ENCODE data around the gene GCGR.

The GCGR gene

DNA sequence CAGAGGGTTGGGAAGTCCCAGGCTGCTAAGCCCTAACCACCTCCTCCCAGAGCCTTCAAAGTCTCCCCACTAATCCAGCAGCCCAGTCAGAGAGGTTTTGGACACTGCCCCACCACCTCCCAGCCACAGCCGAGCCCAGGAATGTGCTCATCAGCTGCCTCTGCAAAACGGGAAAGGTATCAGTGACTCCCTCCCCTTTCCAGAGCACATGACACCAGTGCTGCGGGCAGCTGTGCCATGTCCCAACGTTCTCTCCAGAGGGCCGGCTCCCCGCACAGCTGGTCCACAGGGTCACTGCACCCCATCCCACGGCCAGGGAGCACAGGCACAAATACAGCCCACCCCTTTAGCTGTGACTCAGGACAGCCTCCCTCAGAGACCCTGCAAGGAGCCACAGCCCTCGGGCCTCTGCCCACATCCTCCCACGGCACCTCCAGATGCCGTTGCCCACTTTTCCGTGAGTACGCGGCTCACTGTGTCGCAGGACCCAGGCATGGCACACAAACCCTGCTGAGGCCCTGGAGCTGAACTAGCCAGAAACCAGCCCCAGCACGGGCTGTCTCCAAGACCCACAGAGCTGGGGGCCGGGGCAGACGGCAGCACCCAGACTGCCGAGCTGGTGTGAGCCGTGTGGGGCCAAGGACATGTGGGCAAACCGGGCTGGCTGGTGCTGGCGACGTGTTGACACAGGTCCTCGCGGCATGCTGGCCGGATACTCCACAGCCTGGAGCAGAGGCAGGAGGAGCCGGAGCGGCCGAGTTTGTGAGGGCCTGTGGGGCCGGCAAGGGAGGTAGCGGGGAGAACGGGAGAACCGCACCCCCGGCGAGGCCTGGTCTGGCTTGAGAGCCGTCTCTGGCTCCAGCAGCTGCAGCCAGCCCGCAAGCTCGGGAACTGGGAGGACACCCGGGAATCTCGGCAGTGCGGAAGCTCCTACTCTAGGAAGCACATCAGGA, 37.2 kb downstream of the GCGR start:
- TF ChIP-seq, protein P1, sequence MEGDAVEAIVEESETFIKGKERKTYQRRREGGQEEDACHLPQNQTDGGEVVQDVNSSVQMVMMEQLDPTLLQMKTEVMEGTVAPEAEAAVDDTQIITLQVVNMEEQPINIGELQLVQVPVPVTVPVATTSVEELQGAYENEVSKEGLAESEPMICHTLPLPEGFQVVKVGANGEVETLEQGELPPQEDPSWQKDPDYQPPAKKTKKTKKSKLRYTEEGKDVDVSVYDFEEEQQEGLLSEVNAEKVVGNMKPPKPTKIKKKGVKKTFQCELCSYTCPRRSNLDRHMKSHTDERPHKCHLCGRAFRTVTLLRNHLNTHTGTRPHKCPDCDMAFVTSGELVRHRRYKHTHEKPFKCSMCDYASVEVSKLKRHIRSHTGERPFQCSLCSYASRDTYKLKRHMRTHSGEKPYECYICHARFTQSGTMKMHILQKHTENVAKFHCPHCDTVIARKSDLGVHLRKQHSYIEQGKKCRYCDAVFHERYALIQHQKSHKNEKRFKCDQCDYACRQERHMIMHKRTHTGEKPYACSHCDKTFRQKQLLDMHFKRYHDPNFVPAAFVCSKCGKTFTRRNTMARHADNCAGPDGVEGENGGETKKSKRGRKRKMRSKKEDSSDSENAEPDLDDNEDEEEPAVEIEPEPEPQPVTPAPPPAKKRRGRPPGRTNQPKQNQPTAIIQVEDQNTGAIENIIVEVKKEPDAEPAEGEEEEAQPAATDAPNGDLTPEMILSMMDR (IDR thresholded peaks at IDR 0.05; ENCODE audit: borderline replicate concordance, insufficient read depth, low read depth, low read length) = no peak
- no peak overlapping the region for H3K4me3 ChIP-seq (ENCODE audit: low read depth, low read length)

DNA sequence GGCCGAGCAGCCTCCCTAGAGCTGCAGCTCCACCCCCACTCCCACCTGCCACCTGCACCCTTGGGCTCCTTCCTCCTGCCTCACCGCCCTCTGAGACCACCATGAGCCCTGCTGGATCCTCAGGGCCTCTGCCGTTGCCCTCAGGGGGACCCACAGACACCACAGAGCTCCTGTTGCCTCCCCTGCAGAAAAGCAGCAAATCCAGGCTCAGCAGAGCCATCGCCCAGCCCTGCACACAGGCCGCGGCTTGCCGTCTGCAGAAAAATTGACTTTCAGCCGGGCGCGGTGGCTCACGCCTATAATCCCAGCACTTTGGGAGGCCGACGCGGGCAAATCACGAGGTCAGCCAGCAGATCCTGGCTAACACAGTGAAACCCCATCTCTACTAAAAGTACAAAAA, 37.9 kb downstream of the GCGR start:
- H3K4me3 ChIP-seq (ENCODE audit: low read depth, low read length) = no peak overlapping the region
- TF ChIP-seq, protein P1 (IDR thresholded peaks at IDR 0.05; ENCODE audit: borderline replicate concordance, insufficient read depth, low read depth, low read length) = no peak

DNA sequence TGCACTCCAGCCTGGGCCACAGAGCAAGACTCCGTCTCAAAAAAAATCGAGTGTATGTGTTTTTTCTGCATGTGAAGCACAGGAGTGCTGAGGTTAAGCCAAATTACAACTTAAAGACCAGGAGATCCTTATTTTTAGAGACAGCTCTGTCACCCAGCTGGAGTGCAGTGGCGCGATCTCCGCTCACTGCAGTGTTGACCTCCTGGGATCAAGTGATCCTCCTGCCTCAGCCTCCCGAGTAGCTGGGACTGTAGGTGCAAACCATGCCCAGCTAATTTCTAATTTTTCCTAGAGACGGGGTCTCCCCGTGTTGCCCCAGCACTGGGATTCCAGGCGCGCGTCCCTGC, 38.4 kb downstream of the GCGR start:
- TF ChIP-seq, protein P1 (IDR thresholded peaks at IDR 0.05; ENCODE audit: borderline replicate concordance, insufficient read depth, low read depth, low read length) = no peak
- H3K4me3 ChIP-seq (ENCODE audit: low read depth, low read length) = no peak overlapping the region

DNA sequence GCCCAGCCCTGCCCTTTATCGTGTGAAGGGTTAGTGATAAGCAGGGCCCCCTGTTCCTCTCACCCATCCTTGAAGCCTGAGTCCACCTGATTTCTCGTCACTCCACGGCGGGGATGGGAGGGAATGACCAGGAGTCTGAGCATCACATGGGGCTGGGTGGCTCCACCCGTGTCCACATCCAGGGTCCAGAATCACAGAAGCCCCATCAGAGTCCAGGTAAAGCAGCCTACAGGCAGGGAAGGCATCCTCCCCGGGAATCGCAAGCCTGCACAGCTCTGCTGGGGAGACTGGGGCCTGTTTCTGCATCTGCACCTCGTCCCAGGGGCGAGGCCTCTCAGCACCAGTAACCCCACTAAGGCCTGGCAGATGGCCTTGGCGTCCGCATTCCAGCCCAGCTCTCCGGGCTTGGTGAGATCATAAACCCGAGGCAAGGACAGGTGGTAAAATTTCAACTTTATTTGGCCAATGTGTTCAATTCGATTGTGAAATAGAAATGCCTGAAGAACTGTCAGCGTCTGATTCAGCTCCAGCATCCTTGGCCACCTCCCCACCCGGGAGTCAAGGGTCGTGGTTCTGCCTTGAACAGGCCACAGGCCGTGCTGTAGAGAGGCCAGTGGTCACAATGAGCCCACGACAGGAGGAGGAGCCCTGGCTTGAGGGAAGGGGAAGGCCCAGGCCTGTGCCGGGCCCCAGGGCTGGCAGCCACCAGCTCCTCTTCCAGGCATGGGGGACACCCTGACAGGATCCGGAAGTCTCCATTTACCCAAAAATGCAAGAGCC, 39.0 kb downstream of the GCGR start:
- TF ChIP-seq, protein P1 (IDR thresholded peaks at IDR 0.05; ENCODE audit: borderline replicate concordance, insufficient read depth, low read depth, low read length) = no peak
- no peak overlapping the region for H3K4me3 ChIP-seq (ENCODE audit: low read depth, low read length)

DNA sequence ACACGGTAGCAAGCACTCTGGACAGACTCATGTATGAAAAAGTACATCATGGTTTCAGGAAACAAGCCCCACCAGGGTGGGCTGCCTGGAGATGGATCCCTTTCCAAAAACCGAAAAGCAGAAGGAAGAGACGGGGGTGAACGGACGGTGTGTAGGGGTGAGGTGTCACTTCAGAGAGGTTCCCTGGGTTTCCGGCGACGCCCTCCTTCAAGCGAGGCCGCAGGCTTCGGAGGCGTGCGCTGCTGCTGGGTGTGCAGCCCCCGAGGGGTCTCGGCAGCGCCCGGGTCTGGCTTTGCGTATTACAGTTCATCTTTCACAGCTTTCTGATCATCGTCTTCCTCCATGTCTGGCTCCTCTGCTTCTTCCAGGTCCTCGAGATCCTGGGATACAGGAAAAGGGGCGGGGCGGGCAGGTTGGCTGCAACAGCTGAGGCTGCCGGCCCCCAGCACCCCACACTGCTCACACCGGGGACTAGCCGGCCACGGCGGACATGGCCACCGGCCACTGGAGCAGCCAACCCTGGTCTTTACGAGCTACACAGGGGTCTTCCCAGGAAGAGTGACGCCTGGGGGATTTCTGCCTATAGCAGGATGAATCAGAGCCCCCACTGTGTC, 39.9 kb downstream of the GCGR start:
- H3K4me3 ChIP-seq (ENCODE audit: low read depth, low read length) = no peak overlapping the region
- TF ChIP-seq, protein P1 (IDR thresholded peaks at IDR 0.05; ENCODE audit: borderline replicate concordance, insufficient read depth, low read depth, low read length) = no peak

DNA sequence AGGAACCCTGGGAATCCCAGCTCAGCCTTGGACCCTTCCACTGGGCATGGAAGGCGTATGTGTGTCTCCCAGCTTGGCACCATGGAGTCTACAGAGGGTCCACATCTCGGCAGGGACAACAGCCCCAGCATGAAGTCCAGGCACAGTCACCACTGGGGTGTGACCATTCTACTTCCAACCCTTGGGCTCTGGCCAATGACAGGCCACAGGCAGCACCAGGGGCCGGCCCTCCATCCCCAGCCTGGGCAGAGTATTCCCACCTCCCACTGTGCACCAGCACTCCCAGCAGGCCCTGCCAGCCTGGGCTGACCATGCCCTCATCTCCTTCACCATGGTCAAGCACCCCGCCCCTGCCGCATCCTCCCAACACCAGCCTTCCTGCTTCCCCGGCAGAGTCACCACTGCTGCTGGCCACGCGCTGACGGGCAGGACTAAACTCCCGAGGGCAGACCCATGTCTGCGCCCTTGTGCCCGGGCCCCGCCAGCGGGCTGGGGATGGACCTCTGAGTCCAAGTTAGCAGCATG, 40.4 kb downstream of the GCGR start:
- TF ChIP-seq, protein P1 (IDR thresholded peaks at IDR 0.05; ENCODE audit: borderline replicate concordance, insufficient read depth, low read depth, low read length) = no peak
- H3K4me3 ChIP-seq (ENCODE audit: low read depth, low read length) = no peak overlapping the region
